Thoracic aorta (tissue), 2 donors: ENCODE results near the gene KIR3DL1. TPM values are rescaled to one million over a fixed set of nuclear protein-coding genes. Genes with fewer than 3 reads are reported as not detected.

Source experiments
- ATAC-seq: fragments of 150-250 bp; one replicate; pipeline ENCODE4 v1.8.0; 2017; ENCODE audit warnings: low read depth; ENCODE audit not compliant: insufficient number of reproducible peaks, low FRiP score
- DNase-seq: peaks from one replicate; pipeline ENCODE4 v3.0.0-alpha.2; 2020; ENCODE audit warnings: low spot score
- H3K27ac ChIP-seq, 2 donors: fragments of 200-600 bp; sonication (generic); 1 replicate in 1 of 2; 2 replicates in 1 of 2; pipeline ENCODE4 v1.5.1; 2016; ENCODE audit warnings: mild to moderate bottlenecking in 2 of 2, moderate library complexity in 2 of 2
- H3K27me3 ChIP-seq: fragments of 200-600 bp; sonication (generic); replicated peaks from 2 replicates; pipeline ENCODE4 v1.6.0; 2016; ENCODE audit warnings: mild to moderate bottlenecking; ENCODE audit not compliant: insufficient read depth
- H3K36me3 ChIP-seq: fragments of 200-600 bp; sonication (generic); one replicate; pipeline ENCODE4 v1.5.1; 2016
- H3K4me1 ChIP-seq, 2 donors: fragments of 200-600 bp; sonication (generic); 1 replicate in 1 of 2; 2 replicates in 1 of 2; pipeline versions ENCODE4 v1.5.1 to v1.6.0; 2016; ENCODE audit warnings: low read depth in 2 of 2, mild to moderate bottlenecking in 1 of 2; ENCODE audit not compliant: control insufficient read depth in 1 of 2
- H3K4me3 ChIP-seq: fragments of 200-600 bp; sonication (generic); 2 replicates; pipeline ENCODE4 v1.5.1; 2016; ENCODE audit warnings: mild to moderate bottlenecking
- H3K9me3 ChIP-seq: fragments of 200-600 bp; sonication (generic); 2 replicates; pipeline ENCODE4 v1.5.1; 2016
- total RNA-seq, 2 donors: library from RNA; depleted of rRNA; stranded (reverse); fragments of >200 nt; gene quantifications; one replicate each; pipeline versions ENCODE4 v1.1.0 to v1.2.3, GENCODE V29; 2016
- TF ChIP-seq, protein P1 (sequence below): fragments of 200-600 bp; sonication (generic); IDR thresholded peaks from one replicate; pipeline ENCODE4 v1.5.1; 2019; ENCODE audit warnings: antibody characterized with exemption

The KIR3DL1 gene
- total RNA-seq, 2 donors from 2014 or later = not detected

DNA sequence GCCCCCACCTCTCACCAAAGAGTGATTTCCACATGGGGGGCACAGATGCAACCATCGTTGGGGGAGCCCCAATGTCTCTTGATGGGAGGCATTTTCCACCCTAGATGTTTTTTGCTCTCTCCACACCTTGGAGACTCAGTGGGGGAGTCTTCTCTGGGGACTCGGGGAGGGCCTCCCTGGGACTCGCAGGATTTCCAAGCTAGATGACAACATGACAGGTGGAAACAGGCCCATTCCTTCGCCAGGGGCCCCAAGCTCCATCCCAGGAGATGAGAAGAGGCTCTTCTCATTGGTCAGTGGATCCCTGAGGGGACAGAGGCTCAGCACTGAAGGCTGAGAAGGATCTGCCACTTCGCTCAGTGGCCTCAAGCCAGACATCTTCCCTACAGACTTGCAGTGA lies 25.6 kb upstream of the KIR3DL1 start:
- H3K36me3 ChIP-seq = no peaks in the 10 kb centered on the region
- no peaks in the 10 kb centered on the region for H3K9me3 ChIP-seq
- H3K27ac ChIP-seq = no peak overlapping the region
- H3K4me3 ChIP-seq = no peak overlapping the region
- no peak for ATAC-seq
- H3K4me1 ChIP-seq = no peaks in the 10 kb centered on the region
- DNase-seq = no peak
- TF ChIP-seq, protein P1, sequence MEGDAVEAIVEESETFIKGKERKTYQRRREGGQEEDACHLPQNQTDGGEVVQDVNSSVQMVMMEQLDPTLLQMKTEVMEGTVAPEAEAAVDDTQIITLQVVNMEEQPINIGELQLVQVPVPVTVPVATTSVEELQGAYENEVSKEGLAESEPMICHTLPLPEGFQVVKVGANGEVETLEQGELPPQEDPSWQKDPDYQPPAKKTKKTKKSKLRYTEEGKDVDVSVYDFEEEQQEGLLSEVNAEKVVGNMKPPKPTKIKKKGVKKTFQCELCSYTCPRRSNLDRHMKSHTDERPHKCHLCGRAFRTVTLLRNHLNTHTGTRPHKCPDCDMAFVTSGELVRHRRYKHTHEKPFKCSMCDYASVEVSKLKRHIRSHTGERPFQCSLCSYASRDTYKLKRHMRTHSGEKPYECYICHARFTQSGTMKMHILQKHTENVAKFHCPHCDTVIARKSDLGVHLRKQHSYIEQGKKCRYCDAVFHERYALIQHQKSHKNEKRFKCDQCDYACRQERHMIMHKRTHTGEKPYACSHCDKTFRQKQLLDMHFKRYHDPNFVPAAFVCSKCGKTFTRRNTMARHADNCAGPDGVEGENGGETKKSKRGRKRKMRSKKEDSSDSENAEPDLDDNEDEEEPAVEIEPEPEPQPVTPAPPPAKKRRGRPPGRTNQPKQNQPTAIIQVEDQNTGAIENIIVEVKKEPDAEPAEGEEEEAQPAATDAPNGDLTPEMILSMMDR = no peak
- H3K27me3 ChIP-seq = no peaks in the 10 kb centered on the region

DNA sequence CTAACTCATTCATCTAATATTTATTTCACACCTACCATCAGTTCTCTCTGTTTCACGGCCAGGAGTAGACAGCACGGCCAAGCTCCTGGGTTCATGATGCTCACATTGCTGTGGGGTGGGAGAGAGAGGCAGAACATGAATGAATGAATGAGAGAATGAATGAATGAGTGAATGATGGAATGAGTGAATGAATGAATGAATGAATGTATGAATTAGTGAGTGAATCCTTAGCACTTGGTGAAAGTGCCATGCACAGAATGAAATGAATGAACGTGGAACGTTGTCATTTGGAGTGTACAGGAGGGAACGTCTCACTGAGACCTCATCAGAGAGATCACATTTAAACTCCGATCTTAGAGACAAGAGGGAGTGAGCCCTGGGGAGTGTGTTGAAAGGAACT lies 24.8 kb upstream of the KIR3DL1 start:
- DNase-seq = no peak
- H3K27ac ChIP-seq = no peak overlapping the region
- ATAC-seq = no peak

DNA sequence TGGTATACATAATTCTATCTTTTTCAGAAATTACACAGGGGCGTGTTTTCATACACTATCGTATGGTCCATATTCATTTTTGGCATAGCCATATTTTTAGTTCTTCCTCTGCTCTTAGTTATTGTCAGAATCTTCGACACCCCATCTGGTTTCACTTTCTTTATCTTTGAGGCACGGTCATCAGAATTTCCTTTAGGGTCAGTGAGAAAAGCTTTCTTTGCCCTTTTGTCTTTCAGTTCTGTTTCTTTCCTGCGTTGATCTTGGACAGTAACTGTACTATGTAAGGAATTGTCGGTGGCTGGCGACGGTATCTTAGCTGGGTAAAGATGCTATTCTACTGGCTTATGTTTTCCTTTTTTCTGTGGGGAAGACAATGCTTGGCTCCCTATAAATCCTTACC lies 23.5 kb upstream of the KIR3DL1 start:
- H3K4me1 ChIP-seq = no peaks in the 10 kb centered on the region
- H3K27me3 ChIP-seq = no peaks in the 10 kb centered on the region
- no peak overlapping the region for H3K27ac ChIP-seq
- no peak for ATAC-seq
- TF ChIP-seq, protein P1 = no peak
- H3K4me3 ChIP-seq = peak overlapping the region; percentile 54
- H3K9me3 ChIP-seq = no peaks in the 10 kb centered on the region
- no peak for DNase-seq
- no peaks in the 10 kb centered on the region for H3K36me3 ChIP-seq

More for the DNA sequence above, 24.8 kb upstream of the KIR3DL1 start:
- no peak overlapping the region for H3K4me3 ChIP-seq
- H3K27me3 ChIP-seq = no peaks in the 10 kb centered on the region
- H3K4me1 ChIP-seq = no peaks in the 10 kb centered on the region
- no peaks in the 10 kb centered on the region for H3K9me3 ChIP-seq
- TF ChIP-seq, protein P1 = no peak
- H3K36me3 ChIP-seq = no peaks in the 10 kb centered on the region

DNA sequence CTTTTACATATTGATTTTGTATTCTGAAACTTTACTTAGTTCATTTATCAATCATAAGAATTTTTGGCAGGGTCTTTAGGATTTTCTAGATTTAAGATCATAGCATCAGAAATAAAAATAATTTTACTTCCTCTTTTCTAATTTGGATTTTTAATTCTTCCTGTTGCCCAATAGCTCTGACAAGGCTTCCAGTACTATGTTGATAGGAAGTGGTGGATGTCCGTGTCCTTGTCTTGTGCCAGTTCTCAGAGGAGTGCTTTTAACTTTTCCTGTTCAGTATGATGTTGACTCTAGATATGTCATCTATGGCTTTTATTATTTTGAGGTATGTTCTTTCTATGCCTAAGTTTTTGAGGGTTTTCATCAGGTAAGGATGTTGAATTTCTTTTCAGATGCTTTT lies 20.5 kb upstream of the KIR3DL1 start:
- Histone ChIP-seq H3K9me3 (no peaks in the 10 kb centered on the region), H3K27me3 (no peaks in the 10 kb centered on the region), H3K4me1 (no peaks in the 10 kb centered on the region), H3K27ac (no peak overlapping the region), H3K36me3 (no peaks in the 10 kb centered on the region), H3K4me3 (no peak overlapping the region)
- ATAC-seq = no peak
- TF ChIP-seq, protein P1 = no peak
- DNase-seq = no peak

DNA sequence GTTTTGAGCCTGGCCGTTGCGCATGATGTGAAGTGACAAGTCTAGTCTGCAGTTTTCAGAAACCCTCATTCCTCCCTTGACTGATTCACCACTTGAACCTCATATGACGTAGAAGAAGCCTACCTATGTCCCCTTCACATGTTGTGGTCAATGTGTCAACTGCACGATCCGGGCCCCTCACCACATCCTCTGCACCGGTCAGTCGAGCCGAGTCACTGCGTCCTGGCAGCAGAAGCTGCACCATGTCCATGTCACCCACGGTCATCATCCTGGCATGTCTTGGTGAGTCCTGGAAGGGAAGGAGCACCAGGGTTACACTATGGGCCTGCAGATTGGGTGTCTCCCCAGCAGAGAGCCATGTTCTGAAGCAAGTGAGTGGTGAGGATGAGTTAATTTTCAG lies 12.9 kb upstream of the KIR3DL1 start, which contains the start of gene KIR2DL4:
Gene KIR2DL4 (plus strand): TSS at position 201 of the 400 bp plus-strand sequence. CDS start 42 bp downstream, at position 243.
- Histone ChIP-seq H3K36me3 (no peaks in the 10 kb centered on the region), H3K27me3 (no peaks in the 10 kb centered on the region), H3K9me3 (no peaks in the 10 kb centered on the region), H3K27ac (no peak within 1 kb of the TSS), H3K4me3 (no peak within 1 kb of the TSS), H3K4me1 (no peaks in the 10 kb centered on the region)
- no peak for ATAC-seq
- TF ChIP-seq, protein P1 = no peak
- no peak for DNase-seq
